PFSK-1 (cell line): ENCODE data around the gene NDUFS5.

ENCODE experiments used
- FOXP2 ChIP-seq: optimal IDR thresholded peaks from 2 replicates; pipeline ENCODE3; 2011; ENCODE audit warnings: borderline replicate concordance, control low read depth, inconsistent platforms; ENCODE audit not compliant: insufficient read depth; ENCODE audit errors: extremely low read length, extremely low read depth
- POLR2AphosphoS5 ChIP-seq: IDR thresholded peaks from 2 replicates; pipeline ENCODE4 v1.6.1; 2012; ENCODE audit warnings: low read depth, mild to moderate bottlenecking, control low read depth, low read length, moderate library complexity
- REST ChIP-seq, 2 experiments: IDR thresholded peaks; 2 replicates each; pipeline versions ENCODE4 v1.6.1 to v1.8.0; 2011 to 2012; ENCODE audit warnings: low read depth in 2 of 2, low read length in 2 of 2, control low read depth in 1 of 2, inconsistent platforms in 1 of 2, mild to moderate bottlenecking in 1 of 2, moderate library complexity in 1 of 2; ENCODE audit not compliant: insufficient read depth in 1 of 2
- SIN3A ChIP-seq: IDR thresholded peaks from 2 replicates; pipeline ENCODE4 v1.6.1; 2012; ENCODE audit warnings: mild to moderate bottlenecking, low read length, moderate library complexity, borderline replicate concordance; ENCODE audit not compliant: insufficient read depth
- TAF1 ChIP-seq: IDR thresholded peaks from 2 replicates; pipeline ENCODE4 v1.6.1; 2012; ENCODE audit warnings: low read length, control low read depth, borderline replicate concordance; ENCODE audit not compliant: insufficient read depth

The NDUFS5 gene

GRCh38 chr1:38992412-38993111, 33.6 kb upstream of the NDUFS5 start:
- TF ChIP-seq POLR2AphosphoS5: no peak
- no peak for TF ChIP-seq SIN3A
- no peak for TF ChIP-seq FOXP2
- TF ChIP-seq REST (IDR thresholded peaks at IDR 0.05; ENCODE audit: insufficient read depth in 1 of 2, low read depth in 2 of 2, low read length in 2 of 2): no peak
- no peak for TF ChIP-seq TAF1

GRCh38 chr1:38994196-38994595, 32.0 kb upstream of the NDUFS5 start:
- no peak for TF ChIP-seq REST (IDR thresholded peaks at IDR 0.05; ENCODE audit: insufficient read depth in 1 of 2, low read depth in 2 of 2, low read length in 2 of 2)
- no peak for TF ChIP-seq TAF1
- TF ChIP-seq POLR2AphosphoS5: no peak
- no peak for TF ChIP-seq FOXP2
- TF ChIP-seq SIN3A: no peak

GRCh38 chr1:38997034-38997900, 28.9 kb upstream of the NDUFS5 start:
- TF ChIP-seq POLR2AphosphoS5: no peak
- no peak for TF ChIP-seq REST (IDR thresholded peaks at IDR 0.05; ENCODE audit: insufficient read depth in 1 of 2, low read depth in 2 of 2, low read length in 2 of 2)
- no peak for TF ChIP-seq TAF1
- TF ChIP-seq FOXP2: no peak
- no peak for TF ChIP-seq SIN3A

GRCh38 chr1:38997901-38998190, 28.3 kb upstream of the NDUFS5 start:
- no peak for TF ChIP-seq POLR2AphosphoS5
- TF ChIP-seq TAF1: no peak
- no peak for TF ChIP-seq SIN3A
- no peak for TF ChIP-seq REST (IDR thresholded peaks at IDR 0.05; ENCODE audit: insufficient read depth in 1 of 2, low read depth in 2 of 2, low read length in 2 of 2)
- TF ChIP-seq FOXP2: no peak
